ENCODE measurements around the gene PRR23E.

- no peak for TF ChIP-seq GATA2 (IDR thresholded peaks at IDR 0.05; ENCODE audit: low read depth, low read length)
- TF ChIP-seq GATA3 (IDR thresholded peaks at IDR 0.05; ENCODE audit: low read depth, low read length) = no peak
These were observed 33.5 kb downstream of the PRR23E start for GRCh38 chr3:127226457-127226856.

Data from SH-SY5Y (cell line).